Motor neuron (in vitro differentiated cells): ENCODE measurements around the gene CXCR3. TPM values are rescaled to one million over a fixed set of nuclear protein-coding genes. Genes with fewer than 3 reads are reported as not detected.
"Not testable (repeated sequence)": the region's sequence is repeated elsewhere in the genome, so short reads cannot be mapped to it uniquely, and the experiment has no call there.

Experiments
- ATAC-seq, 8 experiments: fragments of 200-7000 bp; cut with Tn5 transposase; replicated peaks in 6 of 8; 2 replicates each; pipeline ENCODE4 v1.8.0; 2021; ENCODE audit warnings: mild to moderate bottlenecking in 8 of 8, moderate library complexity in 8 of 8
- H3K27ac ChIP-seq, 2 donors: fragments of 250-450 bp; sonication (Bioruptor Pico); 2 replicates each; pipeline ENCODE4 v1.9.0; 2021; ENCODE audit warnings: antibody characterized with exemption in 2 of 2, mild to moderate bottlenecking in 2 of 2, moderate library complexity in 1 of 2
- H3K4me1 ChIP-seq, 2 donors: fragments of 250-450 bp; sonication (Bioruptor Pico); replicated peaks in 1 of 2; 2 replicates each; pipeline ENCODE4 v1.6.1; 2021; ENCODE audit warnings: antibody characterized with exemption in 2 of 2, mild to moderate bottlenecking in 2 of 2, moderate library complexity in 1 of 2
- H3K4me3 ChIP-seq, 5 donors: fragments of 250-450 bp; sonication (Bioruptor Pico); 2 replicates each; pipeline ENCODE4 v1.9.0; 2021; ENCODE audit warnings: antibody characterized with exemption in 5 of 5, mild to moderate bottlenecking in 5 of 5, moderate library complexity in 4 of 5
- WGBS, 10 experiments: fragments of 450-650 bp; shearing (Covaris generic); methylation state at CpG; one replicate each; pipeline ENCODE4 v1.0.0; 2022; 5-methylcytosine and 5-hydroxymethylcytosine counted together
- in situ Hi-C, 9 experiments: fragments of 400-800 bp; cut with MboI; loops; one replicate each; pipeline ENCODE4 v1.15.0; 2021; ENCODE audit warnings: low sequenced_read_pairs in 9 of 9, low pct_unique_long_range_greater_than_20kb in 2 of 9; ENCODE audit not compliant: unreplicated experiment in 9 of 9
- total RNA-seq, 8 experiments: library from RNA; unstranded; fragments of 300-600 nt; gene quantifications; 2 replicates each; pipeline versions ENCODE4 v1.2.3 to v1.2.4, GENCODE V29; 2022

The CXCR3 gene
- 1 to 10 TPM in 1 of 8 experiments, under 1 TPM in 5, not detected in 2; 0.05 to 1.4 (median 0.32) TPM for total RNA-seq

DNA sequence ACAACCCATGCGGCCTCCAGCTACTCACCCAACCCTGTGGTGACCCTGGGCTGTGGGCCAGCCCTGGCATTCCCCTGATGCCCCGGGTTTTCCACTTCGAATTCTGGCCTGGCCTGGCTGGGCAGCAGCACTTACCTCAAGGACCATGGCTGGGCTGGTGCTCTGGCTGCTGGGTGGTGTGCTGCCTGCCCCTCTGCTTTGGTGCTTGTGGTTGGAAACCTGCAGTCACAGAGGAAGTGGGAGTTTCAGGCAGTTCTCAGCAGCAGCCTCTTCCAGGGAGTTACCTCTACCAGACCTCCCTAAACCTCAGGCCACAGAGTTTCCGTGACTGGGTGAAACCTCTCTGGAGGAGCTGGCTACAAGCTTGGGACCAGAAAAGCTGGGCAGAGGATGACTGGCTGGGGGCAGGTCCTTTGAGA lies at the start of gene CXCR3:
CXCR3 (minus strand) TSS at position 209 of the 419 bp plus-strand sequence; CDS start at position 147, 62 bp downstream.
- in situ Hi-C loops, result no loop called here
- Histone ChIP-seq H3K27ac (no peak within 1 kb of the TSS), H3K4me1 (no peaks in the 10 kb centered on the region), H3K4me3 (no peak within 1 kb of the TSS)
- WGBS, 10 experiments, result 40 to 100% (median 43%) methylated on average over 1 of the region's 4 CpGs; no CpG with 5 or more reads in 7 of the 10 experiments
- no peak for ATAC-seq

DNA sequence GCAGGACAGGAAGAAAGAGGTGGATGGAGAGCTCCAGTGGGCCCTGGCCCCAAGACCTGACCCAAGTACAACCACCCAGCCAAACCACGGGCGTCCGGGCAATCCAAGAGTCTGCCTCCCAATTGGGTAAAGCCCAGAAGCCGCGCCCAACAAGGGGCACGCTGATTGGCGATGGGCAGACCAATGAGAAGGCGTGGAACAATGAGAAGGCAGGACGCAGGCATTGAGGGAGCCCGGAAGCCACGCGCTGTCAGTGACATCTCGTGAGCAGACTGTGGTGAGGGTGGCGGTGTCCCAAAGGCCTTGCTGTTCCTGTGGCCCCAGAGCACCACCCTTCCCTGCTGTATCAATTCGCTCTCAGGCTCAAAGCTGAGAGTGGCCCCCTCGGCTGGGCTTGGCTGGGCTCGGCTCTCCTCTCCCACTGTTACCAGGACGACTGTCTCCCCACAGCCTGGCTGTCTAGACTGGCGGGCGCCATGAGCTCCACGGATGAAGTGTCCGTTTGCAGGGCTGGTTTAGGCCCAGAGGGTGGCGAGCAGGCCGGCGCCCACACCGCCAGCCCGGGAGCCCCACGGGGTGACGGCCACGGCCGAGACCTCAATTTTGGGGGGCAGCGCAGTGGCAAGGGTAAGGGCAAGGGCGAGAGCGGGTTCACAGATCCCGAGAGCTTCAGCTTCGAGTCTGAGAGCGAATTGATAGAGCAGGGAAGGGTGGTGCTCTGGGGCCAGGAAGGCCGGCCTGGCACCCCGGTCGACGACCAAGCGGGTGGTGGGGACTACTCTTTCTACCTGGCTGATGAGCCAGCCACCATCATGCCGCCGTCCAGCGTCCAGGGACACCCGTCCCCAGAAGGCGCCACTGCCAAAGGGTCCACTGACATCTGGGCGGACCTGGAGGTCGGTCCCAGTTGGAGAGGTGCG lies 49.3 kb upstream of the CXCR3 start, which contains the start of gene LOC101059915:
LOC101059915 (plus strand) TSS at position 219 of the 920 bp plus-strand sequence.
- in situ Hi-C loops, result no loop called here
- no peaks in the 10 kb centered on the region for H3K4me1 ChIP-seq
- no peak within 1 kb of the TSS for H3K4me3 ChIP-seq
- no peak within 1 kb of the TSS for H3K27ac ChIP-seq
- WGBS, 10 experiments, result 53 to 100% (median 96%) methylated on average over 4 to 6 of the region's 50 CpGs; no CpG with 5 or more reads in 7 of the 10 experiments
- no peak for ATAC-seq

DNA sequence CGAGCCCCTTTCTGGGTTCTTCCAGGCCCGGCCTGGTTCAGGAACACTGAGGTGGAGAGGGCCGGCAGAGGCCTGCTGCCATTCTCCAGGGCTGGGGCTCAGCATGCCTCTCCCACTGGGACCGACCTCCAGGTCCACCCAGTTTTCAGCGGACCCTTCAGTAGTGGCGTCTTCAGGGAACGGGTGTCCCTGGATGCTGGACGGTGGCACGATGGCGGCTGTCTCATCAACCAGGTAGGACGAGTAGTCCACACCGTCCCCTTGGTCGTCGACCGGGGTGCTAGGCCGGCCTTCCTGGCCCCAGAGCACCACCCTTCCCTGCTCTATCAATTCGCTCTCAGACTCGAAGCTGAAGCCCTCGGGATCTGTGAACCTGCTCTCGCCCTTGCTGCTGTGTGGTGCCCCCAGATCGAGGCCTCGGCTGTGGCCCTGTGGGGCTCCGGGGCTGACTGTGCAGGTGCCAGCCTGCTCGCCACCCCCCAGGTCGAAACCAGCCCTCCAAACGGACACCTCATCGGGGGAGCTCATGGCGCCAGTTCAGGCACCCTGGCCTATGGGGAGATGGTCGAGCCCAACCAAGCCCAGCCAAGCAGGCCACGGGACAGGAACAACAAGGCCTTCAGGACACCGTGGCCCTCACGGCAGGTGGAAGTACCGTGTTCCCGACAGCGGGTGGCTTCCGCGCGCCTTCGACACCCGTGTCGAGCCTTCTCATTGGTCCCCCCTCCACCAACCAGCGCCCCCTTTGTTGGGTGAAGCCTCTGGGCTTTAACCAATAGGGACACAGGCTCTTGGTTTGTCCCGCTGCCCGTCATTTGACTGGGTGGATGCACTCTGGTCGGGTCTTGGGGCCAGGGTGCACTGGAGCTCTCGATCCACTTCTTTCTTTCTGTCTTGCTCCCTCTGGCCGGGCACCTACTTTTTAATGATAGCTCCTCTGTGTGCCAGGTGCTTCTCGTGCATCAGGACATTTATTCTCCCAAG lies 48.2 kb upstream of the CXCR3 start:
- WGBS, 10 experiments, result 63% methylated on average over 15 of the region's 48 CpGs; no CpG with 5 or more reads in 9 of the 10 experiments
- Histone ChIP-seq H3K4me1 (no peaks in the 10 kb centered on the region), H3K4me3 (no peak overlapping the region), H3K27ac (no peak overlapping the region)
- no peak for ATAC-seq
- in situ Hi-C loops, result no loop called here

DNA sequence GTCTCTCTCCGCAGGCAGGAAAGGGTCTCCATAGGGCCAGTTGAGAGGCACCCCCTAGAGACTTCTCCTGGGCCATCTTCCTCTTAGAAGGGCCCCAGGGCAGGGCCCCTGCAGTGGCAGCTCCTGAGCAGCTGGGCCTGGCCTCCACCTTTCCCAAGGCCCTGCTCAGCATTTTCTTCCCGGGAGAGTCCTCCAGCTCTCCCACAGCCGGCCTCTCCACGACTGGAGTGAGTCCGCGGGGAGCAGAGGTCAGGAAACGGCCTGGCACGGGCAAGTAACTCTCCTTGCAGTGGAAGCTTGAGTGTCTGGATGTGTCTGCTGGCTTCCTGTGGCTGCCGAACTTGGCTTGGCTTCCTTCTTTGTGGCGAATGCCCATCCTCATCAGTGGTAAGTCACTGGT lies 47.4 kb upstream of the CXCR3 start:
- in situ Hi-C loops, result no loop called here
- ATAC-seq, result no peak
- Histone ChIP-seq H3K4me3 (no peak overlapping the region), H3K27ac (no peak overlapping the region), H3K4me1 (no peaks in the 10 kb centered on the region)
- 32 to 50% methylated on average over 2 to 3 of the region's 10 CpGs; no CpG with 5 or more reads in 8 of the 10 experiments for WGBS, 10 experiments

DNA sequence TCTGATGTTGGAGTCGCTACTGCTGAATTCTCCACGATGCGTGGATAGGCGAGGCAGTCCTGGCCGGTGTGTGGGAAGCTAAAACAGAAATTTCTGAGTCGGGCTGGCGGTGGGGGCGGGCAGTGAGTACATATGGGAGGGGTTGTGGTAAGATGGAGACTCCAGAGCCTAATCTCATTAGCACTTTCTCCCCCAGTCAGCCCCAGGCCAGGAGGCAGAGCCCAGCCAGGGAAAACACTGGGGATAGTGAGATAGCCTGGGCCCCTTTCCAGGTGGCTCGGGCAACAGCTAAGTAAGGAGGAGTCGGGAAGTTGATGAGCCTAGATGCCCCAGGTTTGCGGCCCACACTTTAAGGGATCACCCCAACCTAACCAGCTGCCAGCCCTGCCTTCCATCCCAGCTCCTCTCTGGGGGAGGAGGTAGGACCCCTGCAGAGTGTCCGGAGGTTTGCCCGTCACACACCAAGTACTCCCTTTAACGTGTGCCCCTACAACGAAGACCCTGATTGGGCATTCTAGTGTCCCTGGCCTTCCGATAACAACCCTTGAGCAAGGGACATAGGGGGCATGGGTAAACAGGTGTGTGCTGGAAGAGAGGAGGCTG lies 46.7 kb upstream of the CXCR3 start:
- no peak overlapping the region for H3K27ac ChIP-seq
- H3K4me3 ChIP-seq, result no peak overlapping the region
- peak in 1 of 8 experiments; percentile 66 for ATAC-seq
- H3K4me1 ChIP-seq, result no peaks in the 10 kb centered on the region
- in situ Hi-C loops, result no loop called here
- WGBS, 10 experiments, result 82% methylated on average over 4 of the region's 16 CpGs; no CpG with 5 or more reads in 9 of the 10 experiments

DNA sequence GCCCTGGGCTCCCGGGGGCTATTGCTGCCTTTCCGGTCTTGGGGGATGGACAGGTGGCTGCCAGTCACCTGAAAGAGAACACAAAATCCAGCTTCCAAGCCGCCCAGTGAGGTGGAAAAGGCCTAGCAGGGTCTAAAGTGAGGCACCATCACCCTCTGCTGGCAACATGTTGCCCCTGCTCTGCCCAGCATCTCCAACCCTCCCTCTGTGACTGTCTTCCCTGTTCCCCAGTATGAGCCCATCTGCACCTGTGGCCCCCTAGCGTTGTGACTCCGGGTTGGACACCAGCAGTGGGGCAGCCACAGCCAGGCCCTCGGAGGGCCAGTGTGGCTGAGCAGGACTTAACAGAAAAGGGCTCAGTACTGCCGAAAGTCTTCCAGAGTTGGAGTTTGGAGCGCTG lies 45.9 kb upstream of the CXCR3 start:
- H3K27ac ChIP-seq, H3K4me3 ChIP-seq, in situ Hi-C loops, H3K4me1 ChIP-seq: not testable (repeated sequence)
- peak in 3 of 8 experiments; percentile 57 to 93 (median 60) for ATAC-seq
- 63% methylated on average over 4 of the region's 8 CpGs; no CpG with 5 or more reads in 9 of the 10 experiments for WGBS, 10 experiments

DNA sequence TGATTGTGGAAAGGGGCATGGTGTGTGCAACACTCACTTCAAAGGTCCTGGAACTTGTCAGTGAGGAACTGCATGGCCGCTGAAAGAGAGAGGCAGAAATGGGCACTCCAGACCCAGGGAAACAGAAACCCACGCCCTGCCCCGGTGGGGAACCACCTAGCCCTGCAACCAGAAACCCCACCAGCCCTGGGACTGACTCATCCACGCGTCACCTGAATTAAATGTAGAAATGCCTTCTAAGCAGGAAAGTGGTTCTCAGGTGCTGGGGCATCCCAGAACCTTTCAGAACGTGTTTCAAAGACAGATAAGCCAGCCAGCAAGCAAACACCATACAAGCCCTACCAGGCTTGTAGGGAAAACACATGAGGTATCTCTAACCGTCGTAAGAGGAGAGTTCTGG lies 44.9 kb upstream of the CXCR3 start:
- ATAC-seq, in situ Hi-C loops, H3K27ac ChIP-seq, H3K4me1 ChIP-seq, H3K4me3 ChIP-seq: not testable (repeated sequence)
- WGBS, 10 experiments, result 29 to 53% methylated on average over 1 to 2 of the region's 8 CpGs; no CpG with 5 or more reads in 8 of the 10 experiments

DNA sequence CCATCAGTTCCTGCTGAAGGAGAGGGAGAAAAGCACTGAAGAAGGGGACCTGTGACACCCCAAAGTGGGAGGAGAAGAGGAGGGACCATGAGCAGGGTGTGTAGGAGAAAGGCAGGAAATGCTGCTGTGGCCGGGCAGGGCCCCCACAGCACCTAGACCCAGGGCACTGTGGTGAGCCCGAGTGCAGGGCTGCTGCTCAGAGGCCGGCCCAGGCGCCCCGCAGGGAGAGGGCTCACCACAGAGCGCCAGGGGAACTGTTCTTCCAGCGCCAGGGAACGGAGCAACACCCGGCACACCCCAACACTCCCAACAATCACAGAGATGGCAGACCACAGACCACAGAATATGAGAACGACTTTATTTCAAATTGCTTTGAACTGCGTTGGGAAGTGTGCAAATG lies 44.3 kb upstream of the CXCR3 start:
- in situ Hi-C loops, ATAC-seq, H3K4me3 ChIP-seq, H3K27ac ChIP-seq, H3K4me1 ChIP-seq: not testable (repeated sequence)
- WGBS, 10 experiments, result no CpG with 5 or more reads among the region's 11 CpGs

DNA sequence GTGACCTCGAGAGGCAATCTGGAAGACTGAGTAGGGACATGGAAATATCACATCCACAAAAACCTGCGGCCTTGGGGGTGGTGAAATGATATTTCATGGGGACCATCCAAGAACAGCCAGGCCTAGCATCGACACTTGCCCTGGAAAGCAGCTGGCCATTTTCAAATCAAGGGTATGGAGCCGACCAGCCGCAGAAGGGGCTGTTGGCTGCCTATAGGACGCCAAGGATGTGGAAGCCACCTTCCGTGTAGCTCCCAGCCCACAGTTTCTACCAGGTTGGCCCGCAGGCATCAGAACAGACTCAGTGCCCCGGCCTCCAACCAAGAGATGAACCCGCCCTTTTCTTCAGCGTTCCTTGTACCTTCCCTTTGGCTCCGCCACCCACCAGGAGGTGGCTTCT lies 43.6 kb upstream of the CXCR3 start:
- H3K4me3 ChIP-seq, result no peak overlapping the region
- no peaks in the 10 kb centered on the region for H3K4me1 ChIP-seq
- in situ Hi-C loops, result no loop called here
- no peak for ATAC-seq
- 60% methylated on average over 1 of the region's 12 CpGs; no CpG with 5 or more reads in 9 of the 10 experiments for WGBS, 10 experiments
- no peak overlapping the region for H3K27ac ChIP-seq

DNA sequence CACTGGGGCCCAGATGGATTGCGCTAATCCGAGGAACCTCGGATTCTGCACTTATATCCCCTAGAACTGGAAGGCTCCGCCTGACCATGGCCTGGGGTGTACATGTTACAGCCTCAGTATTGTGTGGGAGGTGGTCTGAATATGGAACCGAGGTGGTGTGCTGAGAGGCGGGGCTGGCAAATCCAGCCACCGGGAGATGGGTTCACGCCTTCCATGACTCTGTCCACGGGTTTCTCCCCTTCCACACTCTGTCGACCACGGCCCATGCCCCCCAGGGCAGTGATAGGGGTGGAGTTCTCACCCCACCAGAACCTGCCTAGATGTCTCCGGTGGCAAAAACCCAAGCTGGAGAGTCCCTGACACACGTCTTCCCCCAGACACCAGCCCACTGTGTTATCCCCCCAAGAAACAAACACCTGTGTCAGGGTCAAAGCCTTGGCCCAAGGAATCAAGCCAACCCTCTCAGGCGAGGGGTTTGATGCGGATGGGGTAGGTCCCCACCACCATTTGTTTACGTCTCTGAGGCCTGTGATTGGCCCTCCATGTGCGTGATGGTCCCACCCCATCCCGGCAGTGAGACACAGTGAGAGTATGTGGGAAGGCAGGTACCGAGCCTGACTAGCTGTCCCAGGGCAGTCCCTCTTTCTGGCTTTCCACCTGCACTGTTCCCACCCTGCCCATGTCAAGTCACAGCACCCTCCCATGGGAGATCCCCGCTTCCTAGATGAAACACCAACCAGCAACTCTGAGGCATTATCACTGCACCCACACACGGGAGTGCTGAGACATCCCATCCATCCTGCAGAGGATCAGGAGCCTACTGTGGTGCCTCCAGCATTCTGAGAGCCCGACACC lies 42.5 kb upstream of the CXCR3 start:
- ATAC-seq, result no peak
- H3K4me1 ChIP-seq, result no peaks in the 10 kb centered on the region
- H3K4me3 ChIP-seq, result no peak overlapping the region
- in situ Hi-C loops, result no loop called here
- no peak overlapping the region for H3K27ac ChIP-seq
- WGBS, 10 experiments, result 36% methylated on average over 3 of the region's 22 CpGs; no CpG with 5 or more reads in 9 of the 10 experiments

DNA sequence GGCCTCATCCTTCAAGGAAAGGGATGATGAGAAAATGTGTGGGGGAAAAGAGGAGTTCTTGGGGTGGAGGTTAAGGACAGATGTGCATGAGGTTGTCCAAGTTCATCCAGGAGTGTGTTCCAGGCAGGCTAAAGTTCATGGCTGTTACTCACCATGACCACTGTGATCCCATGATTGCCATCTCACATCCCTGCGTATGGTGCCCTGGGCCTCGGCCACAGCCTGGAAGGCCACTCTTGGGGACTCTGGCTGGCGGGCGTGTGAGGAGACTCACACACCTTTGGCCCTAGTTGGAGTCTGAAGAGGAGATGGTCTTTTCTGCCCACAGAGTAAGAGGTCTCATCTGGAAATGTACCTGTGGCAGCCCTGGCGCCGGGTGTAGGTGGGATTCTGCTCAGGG lies 41.6 kb upstream of the CXCR3 start:
- no peaks in the 10 kb centered on the region for H3K4me1 ChIP-seq
- ATAC-seq, result no peak
- no peak overlapping the region for H3K27ac ChIP-seq
- no peak overlapping the region for H3K4me3 ChIP-seq
- in situ Hi-C loops, result no loop called here
- WGBS, 10 experiments, result no CpG with 5 or more reads among the region's 6 CpGs

DNA sequence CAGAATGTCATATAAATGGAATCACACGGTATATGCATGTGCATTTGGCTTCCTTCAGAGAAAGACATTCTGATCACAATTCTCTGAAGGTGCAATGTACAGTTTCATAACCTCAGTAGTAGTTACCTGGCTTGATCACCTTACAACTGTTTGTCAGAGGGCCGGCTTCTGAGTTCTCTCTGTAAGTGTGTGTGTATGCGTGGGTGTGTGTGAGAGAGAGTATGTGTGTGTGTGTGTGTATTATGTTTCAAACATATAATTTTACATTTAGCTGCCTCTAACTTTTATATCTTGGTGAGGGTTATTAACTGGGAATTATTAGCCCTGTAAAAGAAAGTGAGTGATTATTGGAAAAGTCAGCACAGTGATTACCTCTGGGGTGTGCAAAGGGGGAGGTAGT lies 41.0 kb upstream of the CXCR3 start:
- Histone ChIP-seq H3K4me3 (no peak overlapping the region), H3K27ac (no peak overlapping the region), H3K4me1 (no peaks in the 10 kb centered on the region)
- WGBS, 10 experiments, result 30 to 100% (median 59%) methylated on average over 1 to 3 of the region's 3 CpGs; no CpG with 5 or more reads in 6 of the 10 experiments
- ATAC-seq, result no peak
- in situ Hi-C loops, result no loop called here
